K562 (cell line): Measurements from ENCODE around the gene ALDH3B2. TPM values are rescaled to one million over a fixed set of nuclear protein-coding genes. Genes with fewer than 3 reads are reported as not detected.

Experiments used
- ARID1B ChIP-seq: fragments of 450-650 bp; IDR thresholded peaks from 2 replicates; pipeline ENCODE4 v1.6.1; 2016; ENCODE audit warnings: antibody characterized with exemption, mild to moderate bottlenecking, inconsistent platforms
- C11orf30 ChIP-seq: fragments of 450-650 bp; IDR thresholded peaks from 2 replicates; pipeline ENCODE4 v1.6.1; 2016; ENCODE audit warnings: low read depth, mild to moderate bottlenecking
- CBX5 ChIP-seq: IDR thresholded peaks from 2 replicates; pipeline ENCODE4 v1.6.1; 2014; ENCODE audit warnings: low read depth, borderline replicate concordance
- CREB1 ChIP-seq, 2 experiments: sonication (generic) in 1 of 2; formaldehyde crosslinking in 1 of 2; IDR thresholded peaks; 2 replicates each; pipeline versions ENCODE4 v1.6.1 to v1.8.0; 2012 to 2022; ENCODE audit warnings: inconsistent platforms in 1 of 2, mild to moderate bottlenecking in 1 of 2, missing genetic modification reagents in 1 of 2, moderate library complexity in 1 of 2
- EHMT2 ChIP-seq: fragments of 450-650 bp; IDR thresholded peaks from 2 replicates; pipeline ENCODE4 v1.6.1; 2018; ENCODE audit warnings: antibody characterized with exemption
- ETV1 ChIP-seq: fragments of 450-650 bp; conservative IDR thresholded peaks from 2 replicates; pipeline ENCODE4 v1.6.1; 2016; ENCODE audit warnings: missing genetic modification characterization, control low read depth, low read depth, missing compliant biosample characterization
- FOXK1 ChIP-seq: sonication (generic); formaldehyde crosslinking; IDR thresholded peaks from 2 replicates; pipeline ENCODE4 v1.8.0; 2022; ENCODE audit warnings: missing genetic modification reagents, mild to moderate bottlenecking, borderline replicate concordance
- HEY1 ChIP-seq: fragments of 250-450 bp; sonication (Bioruptor Pico); IDR thresholded peaks from 2 replicates; pipeline ENCODE4 v1.5.0; 2020; ENCODE audit warnings: mild to moderate bottlenecking, moderate library complexity, borderline replicate concordance
- HLTF ChIP-seq: fragments of 450-650 bp; IDR thresholded peaks from 2 replicates; pipeline ENCODE4 v1.6.1; 2016
- NFE2 ChIP-seq: IDR thresholded peaks from 2 replicates; pipeline ENCODE4 v1.6.1; 2014; ENCODE audit warnings: antibody characterized with exemption, low read depth
- PHB ChIP-seq: fragments of 250-450 bp; sonication (Bioruptor Pico); IDR thresholded peaks from 2 replicates; pipeline ENCODE4 v1.5.0; 2021
- SMARCE1 ChIP-seq: fragments of 450-650 bp; IDR thresholded peaks from 2 replicates; pipeline ENCODE4 v1.7.1; 2016; ENCODE audit warnings: mild to moderate bottlenecking
- TCF3 ChIP-seq: sonication (generic); formaldehyde crosslinking; IDR thresholded peaks from 2 replicates; pipeline ENCODE4 v1.4.0; 2020; ENCODE audit warnings: mild to moderate bottlenecking, missing genetic modification reagents
- ZEB2 ChIP-seq: fragments of 450-650 bp; IDR thresholded peaks from 2 replicates; pipeline ENCODE4 v1.6.1; 2016
- ZFP36 ChIP-seq: fragments of 150-350 bp; IDR thresholded peaks from 2 replicates; pipeline ENCODE4 v1.6.1; 2018; ENCODE audit warnings: low read length, low read depth; ENCODE audit not compliant: partially characterized antibody
- ZNF143 ChIP-seq: sonication (generic); formaldehyde crosslinking; IDR thresholded peaks from 2 replicates; pipeline ENCODE4 v1.9.0; 2022; ENCODE audit warnings: mild to moderate bottlenecking, missing genetic modification reagents
- ZNF224 ChIP-seq: sonication (generic); formaldehyde crosslinking; IDR thresholded peaks from 2 replicates; pipeline ENCODE4 v1.8.0; 2022; ENCODE audit warnings: mild to moderate bottlenecking, missing genetic modification reagents
- ZNF274 ChIP-seq: IDR thresholded peaks from 2 replicates; pipeline ENCODE4 v1.6.1; 2011; ENCODE audit warnings: low read depth, mild to moderate bottlenecking, low read length, moderate library complexity, borderline replicate concordance
- ZNF584 ChIP-seq: fragments of 200-800 bp; sonication (Bioruptor generic); IDR thresholded peaks from 2 replicates; pipeline ENCODE4 v1.6.1; 2016; ENCODE audit warnings: low read depth, mild to moderate bottlenecking, missing genetic modification characterization, missing compliant biosample characterization
- ZZZ3 ChIP-seq: fragments of 450-650 bp; IDR thresholded peaks from 2 replicates; pipeline ENCODE4 v1.6.1; 2016; ENCODE audit warnings: antibody characterized with exemption, mild to moderate bottlenecking, moderate library complexity
- polyA plus RNA-seq, 8 experiments: library from polyadenylated mRNA; depleted of rRNA in 4 of 8; stranded (reverse) in 5 of 8; unstranded in 3 of 8; fragments of >200 nt; fragmentation: Nextera tagmentation in 2 of 8; fragmentation: Illumina TruSeq in 1 of 8; extraction: Ambion mirVana in 2 of 8; extraction: Trizol in 1 of 8; gene quantifications; 2 replicates each; pipeline versions ENCODE4 v1.2.1 to v1.2.3, GENCODE V29; 2011 to 2014; ENCODE audit warnings: inconsistent platforms in 1 of 8, missing spikeins in 1 of 8
- total RNA-seq, 7 experiments: library from RNA; depleted of rRNA in 6 of 7; stranded (reverse); fragments of >200 nt in 6 of 7; fragmentation: Illumina TruSeq in 2 of 7; extraction: Trizol in 2 of 7; gene quantifications; 2 replicates each; pipeline versions ENCODE4 v1.2.1 to v1.2.3, GENCODE V29; 2011 to 2021; ENCODE audit warnings: low replicate concordance in 1 of 7
- TF ChIP-seq, protein P1 (sequence below): sonication (generic); formaldehyde crosslinking; IDR thresholded peaks from 2 replicates; pipeline ENCODE4 v1.8.0; 2022; ENCODE audit warnings: mild to moderate bottlenecking, missing genetic modification reagents
- TF ChIP-seq, protein P2 (sequence below), 2 experiments: fragments of 450-650 bp in 1 of 2; sonication (generic) in 1 of 2; formaldehyde crosslinking in 1 of 2; IDR thresholded peaks in 1 of 2; conservative IDR thresholded peaks in 1 of 2; 2 replicates each; pipeline versions ENCODE4 v1.6.1 to v1.8.1; 2016 to 2023; ENCODE audit warnings: mild to moderate bottlenecking in 2 of 2, moderate library complexity in 2 of 2, inconsistent platforms in 1 of 2, missing genetic modification reagents in 1 of 2
- TF ChIP-seq, protein P3 (sequence below): sonication (generic); formaldehyde crosslinking; IDR thresholded peaks from 2 replicates; pipeline ENCODE4 v1.8.1; 2023; ENCODE audit warnings: mild to moderate bottlenecking, missing genetic modification reagents

ALDH3B2 gene
- total and polyA plus RNA-seq, 9 of the 15 experiments (the other 6 are each of a cell fraction or from before 2014, with no cell fraction given) = not detected

DNA sequence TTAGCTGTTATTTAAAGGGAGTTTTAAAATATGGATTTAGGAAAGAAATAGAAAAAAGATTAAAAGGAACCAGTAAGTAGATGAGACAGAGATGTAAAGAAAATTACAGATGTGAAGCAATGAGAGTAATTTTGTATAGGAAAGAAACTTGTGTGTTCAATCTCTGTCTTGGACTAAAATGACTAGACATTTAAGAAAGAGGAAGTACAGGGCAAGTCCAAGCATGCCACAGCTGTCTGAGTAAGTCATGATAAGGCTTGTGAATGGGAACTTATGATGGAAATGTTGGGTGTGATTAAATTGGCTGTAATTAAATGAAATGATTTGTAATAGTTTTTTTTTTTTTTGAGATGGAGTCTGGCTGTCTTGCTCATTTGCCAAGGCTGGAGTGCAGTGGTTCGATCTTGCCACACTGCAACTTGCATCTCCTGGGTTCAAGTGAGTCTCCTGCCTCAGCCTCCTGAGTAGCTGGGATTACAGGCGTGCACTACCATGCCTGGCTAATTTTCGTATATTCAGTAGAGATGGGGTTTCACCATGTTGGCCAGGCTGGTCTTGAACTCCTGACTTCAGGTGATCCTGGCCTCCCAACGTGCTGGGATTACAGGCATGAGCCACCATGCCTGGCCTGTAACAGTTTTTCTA lies 18.0 kb downstream of the ALDH3B2 start (continued):
- TF ChIP-seq, protein P1, sequence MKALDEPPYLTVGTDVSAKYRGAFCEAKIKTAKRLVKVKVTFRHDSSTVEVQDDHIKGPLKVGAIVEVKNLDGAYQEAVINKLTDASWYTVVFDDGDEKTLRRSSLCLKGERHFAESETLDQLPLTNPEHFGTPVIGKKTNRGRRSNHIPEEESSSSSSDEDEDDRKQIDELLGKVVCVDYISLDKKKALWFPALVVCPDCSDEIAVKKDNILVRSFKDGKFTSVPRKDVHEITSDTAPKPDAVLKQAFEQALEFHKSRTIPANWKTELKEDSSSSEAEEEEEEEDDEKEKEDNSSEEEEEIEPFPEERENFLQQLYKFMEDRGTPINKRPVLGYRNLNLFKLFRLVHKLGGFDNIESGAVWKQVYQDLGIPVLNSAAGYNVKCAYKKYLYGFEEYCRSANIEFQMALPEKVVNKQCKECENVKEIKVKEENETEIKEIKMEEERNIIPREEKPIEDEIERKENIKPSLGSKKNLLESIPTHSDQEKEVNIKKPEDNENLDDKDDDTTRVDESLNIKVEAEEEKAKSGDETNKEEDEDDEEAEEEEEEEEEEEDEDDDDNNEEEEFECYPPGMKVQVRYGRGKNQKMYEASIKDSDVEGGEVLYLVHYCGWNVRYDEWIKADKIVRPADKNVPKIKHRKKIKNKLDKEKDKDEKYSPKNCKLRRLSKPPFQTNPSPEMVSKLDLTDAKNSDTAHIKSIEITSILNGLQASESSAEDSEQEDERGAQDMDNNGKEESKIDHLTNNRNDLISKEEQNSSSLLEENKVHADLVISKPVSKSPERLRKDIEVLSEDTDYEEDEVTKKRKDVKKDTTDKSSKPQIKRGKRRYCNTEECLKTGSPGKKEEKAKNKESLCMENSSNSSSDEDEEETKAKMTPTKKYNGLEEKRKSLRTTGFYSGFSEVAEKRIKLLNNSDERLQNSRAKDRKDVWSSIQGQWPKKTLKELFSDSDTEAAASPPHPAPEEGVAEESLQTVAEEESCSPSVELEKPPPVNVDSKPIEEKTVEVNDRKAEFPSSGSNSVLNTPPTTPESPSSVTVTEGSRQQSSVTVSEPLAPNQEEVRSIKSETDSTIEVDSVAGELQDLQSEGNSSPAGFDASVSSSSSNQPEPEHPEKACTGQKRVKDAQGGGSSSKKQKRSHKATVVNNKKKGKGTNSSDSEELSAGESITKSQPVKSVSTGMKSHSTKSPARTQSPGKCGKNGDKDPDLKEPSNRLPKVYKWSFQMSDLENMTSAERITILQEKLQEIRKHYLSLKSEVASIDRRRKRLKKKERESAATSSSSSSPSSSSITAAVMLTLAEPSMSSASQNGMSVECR (CRISPR knock-in tag) = no peak
- TF ChIP-seq, protein P2, sequence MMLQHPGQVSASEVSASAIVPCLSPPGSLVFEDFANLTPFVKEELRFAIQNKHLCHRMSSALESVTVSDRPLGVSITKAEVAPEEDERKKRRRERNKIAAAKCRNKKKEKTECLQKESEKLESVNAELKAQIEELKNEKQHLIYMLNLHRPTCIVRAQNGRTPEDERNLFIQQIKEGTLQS (IDR thresholded peaks at IDR 0.05) = peak; percentile 25; the same call in 1 of the 2 replicates
- TF ChIP-seq, protein P2 (CRISPR knock-in tag; conservative IDR thresholded peaks at IDR 0.05) = no peak
- TF ChIP-seq ZNF143 (no peak), HLTF (no peak), C11orf30 (peak; percentile 65), SMARCE1 (peak; percentile 89), ZFP36 (peak; percentile 96), FOXK1 (CRISPR knock-in tag) (no peak), CREB1 (IDR thresholded peaks at IDR 0.05) (no peak), CREB1 (CRISPR knock-in tag; IDR thresholded peaks at IDR 0.05) (no peak), ZNF224 (CRISPR knock-in tag) (no peak), ARID1B (peak; percentile 83), HEY1 (CRISPR knock-in tag) (no peak), TCF3 (peak; percentile 77), ETV1 (tag) (peak; percentile 65), ZNF274 (no peak), CBX5 (peak; percentile 77; the same call in 1 of the 2 replicates), ZZZ3 (no peak), ZNF584 (CRISPR knock-in tag) (no peak), PHB (CRISPR knock-in tag) (no peak), EHMT2 (0 out of 2 replicates have a peak, but pooled peaks have one; percentile 37), NFE2 (peak; percentile 93), ZEB2 (no peak)
- TF ChIP-seq, protein P3, sequence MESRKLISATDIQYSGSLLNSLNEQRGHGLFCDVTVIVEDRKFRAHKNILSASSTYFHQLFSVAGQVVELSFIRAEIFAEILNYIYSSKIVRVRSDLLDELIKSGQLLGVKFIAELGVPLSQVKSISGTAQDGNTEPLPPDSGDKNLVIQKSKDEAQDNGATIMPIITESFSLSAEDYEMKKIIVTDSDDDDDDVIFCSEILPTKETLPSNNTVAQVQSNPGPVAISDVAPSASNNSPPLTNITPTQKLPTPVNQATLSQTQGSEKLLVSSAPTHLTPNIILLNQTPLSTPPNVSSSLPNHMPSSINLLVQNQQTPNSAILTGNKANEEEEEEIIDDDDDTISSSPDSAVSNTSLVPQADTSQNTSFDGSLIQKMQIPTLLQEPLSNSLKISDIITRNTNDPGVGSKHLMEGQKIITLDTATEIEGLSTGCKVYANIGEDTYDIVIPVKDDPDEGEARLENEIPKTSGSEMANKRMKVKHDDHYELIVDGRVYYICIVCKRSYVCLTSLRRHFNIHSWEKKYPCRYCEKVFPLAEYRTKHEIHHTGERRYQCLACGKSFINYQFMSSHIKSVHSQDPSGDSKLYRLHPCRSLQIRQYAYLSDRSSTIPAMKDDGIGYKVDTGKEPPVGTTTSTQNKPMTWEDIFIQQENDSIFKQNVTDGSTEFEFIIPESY = no peak
